WTC11 (cell line): ENCODE data around the gene GATD1.

ENCODE experiments used
- KAT7 ChIP-seq: sonication (generic); formaldehyde crosslinking; IDR thresholded peaks from 2 replicates; pipeline ENCODE4 v1.8.1; 2023; ENCODE audit warnings: missing genetic modification reagents, mild to moderate bottlenecking, borderline replicate concordance
- SMAD4 ChIP-seq: sonication (generic); formaldehyde crosslinking; IDR thresholded peaks from 2 replicates; pipeline ENCODE4 v1.8.0; 2022; ENCODE audit warnings: mild to moderate bottlenecking, missing genetic modification reagents
- TEAD1 ChIP-seq: sonication (generic); formaldehyde crosslinking; IDR thresholded peaks from 2 replicates; pipeline ENCODE4 v1.8.0; 2022; ENCODE audit warnings: mild to moderate bottlenecking, missing genetic modification reagents
- TF ChIP-seq, protein P1 (sequence below): sonication (generic); formaldehyde crosslinking; IDR thresholded peaks from 2 replicates; pipeline ENCODE4 v1.8.1; 2022; ENCODE audit warnings: mild to moderate bottlenecking, moderate library complexity, missing genetic modification reagents
- TF ChIP-seq, protein P2 (sequence below): fragments of 200-600 bp; IDR thresholded peaks from 2 replicates; pipeline ENCODE4 v1.8.0; 2022; ENCODE audit warnings: antibody characterized with exemption

DNA sequence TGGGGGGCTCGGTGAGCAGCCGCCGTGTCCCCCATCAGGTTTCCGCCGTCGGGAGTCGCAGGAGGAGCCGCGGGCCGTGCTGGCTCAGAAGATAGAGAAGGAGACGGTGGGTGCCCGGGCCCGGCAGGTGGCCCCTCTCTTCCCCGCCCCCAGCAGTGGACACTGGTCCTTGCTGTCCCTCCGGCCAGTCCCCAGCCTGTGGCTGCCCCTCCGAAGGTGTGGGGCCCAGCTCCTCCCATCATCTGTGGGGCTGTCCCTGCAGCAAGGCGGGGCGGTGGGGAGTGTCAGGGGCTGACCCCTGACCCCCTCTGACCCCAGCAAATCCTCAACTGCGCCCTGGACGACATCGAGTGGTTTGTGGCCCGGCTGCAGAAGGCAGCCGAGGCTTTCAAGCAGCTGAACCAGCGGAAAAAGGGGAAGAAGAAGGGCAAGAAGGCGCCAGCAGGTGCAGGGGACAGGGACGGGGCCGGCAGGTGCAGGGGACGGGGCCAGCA is 56.0 kb downstream of the GATD1 start:
- no peak for TF ChIP-seq SMAD4
- TF ChIP-seq, protein P1, sequence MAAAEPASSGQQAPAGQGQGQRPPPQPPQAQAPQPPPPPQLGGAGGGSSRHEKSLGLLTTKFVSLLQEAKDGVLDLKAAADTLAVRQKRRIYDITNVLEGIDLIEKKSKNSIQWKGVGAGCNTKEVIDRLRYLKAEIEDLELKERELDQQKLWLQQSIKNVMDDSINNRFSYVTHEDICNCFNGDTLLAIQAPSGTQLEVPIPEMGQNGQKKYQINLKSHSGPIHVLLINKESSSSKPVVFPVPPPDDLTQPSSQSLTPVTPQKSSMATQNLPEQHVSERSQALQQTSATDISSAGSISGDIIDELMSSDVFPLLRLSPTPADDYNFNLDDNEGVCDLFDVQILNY (CRISPR knock-in tag) = no peak
- TF ChIP-seq KAT7 (CRISPR knock-in tag) = no peak
- TF ChIP-seq TEAD1 = no peak
- TF ChIP-seq, protein P2, sequence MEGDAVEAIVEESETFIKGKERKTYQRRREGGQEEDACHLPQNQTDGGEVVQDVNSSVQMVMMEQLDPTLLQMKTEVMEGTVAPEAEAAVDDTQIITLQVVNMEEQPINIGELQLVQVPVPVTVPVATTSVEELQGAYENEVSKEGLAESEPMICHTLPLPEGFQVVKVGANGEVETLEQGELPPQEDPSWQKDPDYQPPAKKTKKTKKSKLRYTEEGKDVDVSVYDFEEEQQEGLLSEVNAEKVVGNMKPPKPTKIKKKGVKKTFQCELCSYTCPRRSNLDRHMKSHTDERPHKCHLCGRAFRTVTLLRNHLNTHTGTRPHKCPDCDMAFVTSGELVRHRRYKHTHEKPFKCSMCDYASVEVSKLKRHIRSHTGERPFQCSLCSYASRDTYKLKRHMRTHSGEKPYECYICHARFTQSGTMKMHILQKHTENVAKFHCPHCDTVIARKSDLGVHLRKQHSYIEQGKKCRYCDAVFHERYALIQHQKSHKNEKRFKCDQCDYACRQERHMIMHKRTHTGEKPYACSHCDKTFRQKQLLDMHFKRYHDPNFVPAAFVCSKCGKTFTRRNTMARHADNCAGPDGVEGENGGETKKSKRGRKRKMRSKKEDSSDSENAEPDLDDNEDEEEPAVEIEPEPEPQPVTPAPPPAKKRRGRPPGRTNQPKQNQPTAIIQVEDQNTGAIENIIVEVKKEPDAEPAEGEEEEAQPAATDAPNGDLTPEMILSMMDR = no peak
